ENCODE data around the gene ADGRA1. TPM values are rescaled to one million over a fixed set of nuclear protein-coding genes. Genes with fewer than 3 reads are reported as not detected.

Gene ADGRA1
- total RNA-seq, 4 donors from 2014 or later: 0.13 to 0.40 (median 0.29) TPM

DNA sequence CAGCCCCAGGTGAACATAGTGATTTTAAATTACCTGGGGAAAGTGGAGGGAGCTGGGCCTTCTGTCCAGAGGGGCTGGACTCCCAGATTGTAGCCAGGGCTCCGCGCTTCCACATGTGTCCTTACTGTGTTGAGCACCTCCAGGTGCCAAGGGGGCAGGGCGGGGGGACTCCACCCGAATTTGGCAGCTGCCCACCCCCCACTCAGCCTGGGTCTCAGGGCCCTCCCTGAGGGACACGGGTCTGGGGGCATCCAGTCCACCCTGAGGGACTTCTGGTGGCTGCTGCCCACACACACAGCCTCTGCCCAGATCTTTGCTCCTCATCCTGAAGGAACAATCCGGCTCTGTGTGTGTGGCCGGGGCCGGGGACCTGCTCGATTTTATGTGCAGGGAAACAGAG lies 28.2 kb upstream of the ADGRA1 start:
- no peaks in the 10 kb centered on the region for H3K27me3 ChIP-seq
- TF ChIP-seq, protein P1, sequence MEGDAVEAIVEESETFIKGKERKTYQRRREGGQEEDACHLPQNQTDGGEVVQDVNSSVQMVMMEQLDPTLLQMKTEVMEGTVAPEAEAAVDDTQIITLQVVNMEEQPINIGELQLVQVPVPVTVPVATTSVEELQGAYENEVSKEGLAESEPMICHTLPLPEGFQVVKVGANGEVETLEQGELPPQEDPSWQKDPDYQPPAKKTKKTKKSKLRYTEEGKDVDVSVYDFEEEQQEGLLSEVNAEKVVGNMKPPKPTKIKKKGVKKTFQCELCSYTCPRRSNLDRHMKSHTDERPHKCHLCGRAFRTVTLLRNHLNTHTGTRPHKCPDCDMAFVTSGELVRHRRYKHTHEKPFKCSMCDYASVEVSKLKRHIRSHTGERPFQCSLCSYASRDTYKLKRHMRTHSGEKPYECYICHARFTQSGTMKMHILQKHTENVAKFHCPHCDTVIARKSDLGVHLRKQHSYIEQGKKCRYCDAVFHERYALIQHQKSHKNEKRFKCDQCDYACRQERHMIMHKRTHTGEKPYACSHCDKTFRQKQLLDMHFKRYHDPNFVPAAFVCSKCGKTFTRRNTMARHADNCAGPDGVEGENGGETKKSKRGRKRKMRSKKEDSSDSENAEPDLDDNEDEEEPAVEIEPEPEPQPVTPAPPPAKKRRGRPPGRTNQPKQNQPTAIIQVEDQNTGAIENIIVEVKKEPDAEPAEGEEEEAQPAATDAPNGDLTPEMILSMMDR (IDR thresholded peaks at IDR 0.05): no peak
- no peak for TF ChIP-seq POLR2A (IDR thresholded peaks at IDR 0.05)
- 74 to 80% methylated on average over 8 of the region's 9 CpGs for WGBS, 2 donors
- no peak overlapping the region for H3K4me3 ChIP-seq (replicated peaks in 1 of 3)
- no peaks in the 10 kb centered on the region for H3K36me3 ChIP-seq
- no peak for DNase-seq
- H3K4me1 ChIP-seq: no peaks in the 10 kb centered on the region
- no peak overlapping the region for H3K27ac ChIP-seq
- intact Hi-C loops (cut with DNase I): no loop called here
- no peaks in the 10 kb centered on the region for H3K9me3 ChIP-seq

DNA sequence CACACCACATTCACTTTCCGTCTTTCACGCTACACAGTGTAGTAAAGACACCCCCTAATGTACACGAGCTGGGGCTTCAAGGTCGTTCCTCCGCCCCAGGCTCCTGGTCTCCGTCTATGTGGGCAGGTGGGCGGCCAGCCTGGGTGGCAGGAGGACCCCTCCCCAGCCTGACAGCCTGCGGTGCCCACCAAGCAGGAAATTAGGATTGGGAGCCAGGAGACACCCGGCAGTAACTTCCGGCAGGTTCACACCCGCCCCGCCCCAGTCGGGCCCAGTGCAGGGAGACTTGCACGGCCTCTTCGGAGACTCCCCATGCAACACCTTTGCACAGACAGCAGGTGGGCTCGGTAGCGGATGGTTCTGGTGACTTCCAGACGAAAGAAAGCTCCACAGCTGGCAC lies 27.7 kb upstream of the ADGRA1 start:
- TF ChIP-seq, protein P1 (IDR thresholded peaks at IDR 0.05): no peak
- TF ChIP-seq POLR2A (IDR thresholded peaks at IDR 0.05): no peak
- H3K9me3 ChIP-seq: no peaks in the 10 kb centered on the region
- no peaks in the 10 kb centered on the region for H3K4me1 ChIP-seq
- H3K27ac ChIP-seq: no peak overlapping the region
- H3K4me3 ChIP-seq (replicated peaks in 1 of 3): no peak overlapping the region
- no peak for DNase-seq
- H3K27me3 ChIP-seq: no peaks in the 10 kb centered on the region
- H3K36me3 ChIP-seq: no peaks in the 10 kb centered on the region
- intact Hi-C loops (cut with DNase I): no loop called here
- 82 to 87% methylated on average over 8 to 18 of the region's 18 CpGs for WGBS, 2 donors

DNA sequence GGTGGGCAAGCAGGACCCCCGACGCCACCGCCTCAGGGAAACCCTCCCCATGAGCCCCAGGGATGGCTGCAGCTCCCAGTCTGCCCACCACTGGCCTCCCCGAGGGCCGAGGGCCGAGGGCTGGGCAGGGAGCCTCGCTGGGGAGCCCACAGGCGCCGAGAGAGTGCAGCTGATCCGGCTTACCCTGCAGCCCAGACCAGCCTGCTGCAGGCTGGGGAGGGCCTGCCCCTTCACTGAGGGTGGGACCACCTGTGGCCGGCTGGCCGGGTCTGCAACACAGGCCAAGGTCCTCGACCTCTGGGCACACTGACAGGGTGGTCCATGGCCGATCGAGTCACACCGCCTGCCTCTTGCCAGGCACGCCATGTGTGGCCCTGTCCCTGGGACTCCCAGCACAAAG lies 27.3 kb upstream of the ADGRA1 start:
- TF ChIP-seq POLR2A (IDR thresholded peaks at IDR 0.05): no peak
- TF ChIP-seq, protein P1 (IDR thresholded peaks at IDR 0.05): no peak
- 82% methylated on average over 6 of the region's 17 CpGs; no CpG with 5 or more reads in 1 of the 2 donors for WGBS, 2 donors
- no peaks in the 10 kb centered on the region for H3K27me3 ChIP-seq
- H3K27ac ChIP-seq: no peak overlapping the region
- no peak overlapping the region for H3K4me3 ChIP-seq (replicated peaks in 1 of 3)
- no peak for DNase-seq
- H3K4me1 ChIP-seq: no peaks in the 10 kb centered on the region
- intact Hi-C loops (cut with DNase I): no loop called here
- no peaks in the 10 kb centered on the region for H3K36me3 ChIP-seq
- no peaks in the 10 kb centered on the region for H3K9me3 ChIP-seq

DNA sequence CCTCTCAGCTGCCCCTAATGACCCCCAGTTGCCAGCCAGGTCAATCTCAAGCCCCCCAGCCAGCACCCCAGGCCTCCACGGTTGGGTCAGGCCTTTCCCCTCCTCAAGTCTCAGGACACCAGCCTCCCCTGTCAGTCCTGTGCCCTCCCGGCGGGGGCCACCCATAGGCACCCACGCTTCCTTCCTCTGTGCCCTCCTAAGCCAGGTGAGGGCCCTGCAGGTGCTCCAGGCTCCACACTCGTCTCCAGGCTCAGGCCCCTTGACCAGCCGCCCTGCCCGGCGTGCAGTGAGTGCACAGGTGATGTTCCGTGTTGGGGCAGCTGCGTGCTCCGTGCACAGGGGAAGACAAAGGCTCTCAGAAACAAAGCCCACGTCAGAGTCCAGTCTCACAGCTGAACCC lies 26.8 kb upstream of the ADGRA1 start:
- no peak overlapping the region for H3K27ac ChIP-seq
- H3K4me1 ChIP-seq: no peaks in the 10 kb centered on the region
- no peak for DNase-seq
- intact Hi-C loops (cut with DNase I): no loop called here
- H3K36me3 ChIP-seq: no peaks in the 10 kb centered on the region
- no peaks in the 10 kb centered on the region for H3K27me3 ChIP-seq
- H3K9me3 ChIP-seq: no peaks in the 10 kb centered on the region
- 82 to 87% methylated on average over 5 to 9 of the region's 12 CpGs for WGBS, 2 donors
- TF ChIP-seq POLR2A (IDR thresholded peaks at IDR 0.05): no peak
- TF ChIP-seq, protein P1 (IDR thresholded peaks at IDR 0.05): no peak
- no peak overlapping the region for H3K4me3 ChIP-seq (replicated peaks in 1 of 3)

DNA sequence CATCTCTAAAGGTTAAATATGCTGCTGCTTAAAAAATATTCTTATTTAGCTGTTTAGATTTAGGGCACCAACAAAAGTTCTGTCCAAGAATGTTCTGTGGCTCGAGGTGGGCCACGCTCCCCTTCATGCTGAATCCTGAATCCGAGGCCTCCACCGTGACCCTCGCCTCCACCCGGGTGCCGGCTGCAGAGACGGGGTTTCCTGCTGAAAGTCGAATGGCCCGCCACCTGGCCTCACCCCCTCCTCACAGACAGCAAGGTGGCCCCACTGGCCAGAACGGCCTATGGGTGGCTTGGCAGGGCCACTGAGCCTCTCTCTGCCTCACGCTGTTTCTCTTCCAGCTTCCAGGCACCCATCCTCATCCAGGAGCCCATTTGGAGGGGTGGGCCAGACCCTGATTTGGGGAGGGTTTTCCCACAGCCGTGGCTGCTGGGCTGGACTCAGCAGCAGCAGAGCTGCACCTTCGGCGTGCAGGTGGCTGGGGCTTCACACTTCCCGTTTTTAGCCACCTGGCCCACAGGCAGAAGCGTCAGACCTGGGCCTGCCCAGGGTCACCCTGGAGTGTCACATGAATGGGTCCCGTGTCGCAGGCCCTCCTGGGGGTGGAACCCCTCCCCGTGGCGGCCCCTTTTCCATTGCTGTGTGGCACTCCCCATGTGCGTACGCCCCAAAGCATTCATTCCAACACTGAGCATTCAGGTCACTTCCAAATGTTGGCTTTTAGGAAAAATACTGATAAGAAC lies 26.3 kb upstream of the ADGRA1 start:
- Histone ChIP-seq H3K4me3 (replicated peaks in 1 of 3) (no peak overlapping the region), H3K4me1 (no peaks in the 10 kb centered on the region), H3K36me3 (no peaks in the 10 kb centered on the region), H3K27me3 (no peaks in the 10 kb centered on the region), H3K9me3 (no peaks in the 10 kb centered on the region), H3K27ac (no peak overlapping the region)
- intact Hi-C loops (cut with DNase I): no loop called here
- TF ChIP-seq, protein P1 (IDR thresholded peaks at IDR 0.05): no peak
- no peak for TF ChIP-seq POLR2A (IDR thresholded peaks at IDR 0.05)
- DNase-seq: no peak
- 82 to 93% methylated on average over 14 to 21 of the region's 23 CpGs for WGBS, 2 donors
